Activated CD4-positive, alpha-beta memory T cell treated with anti-CD3 and anti-CD28 coated beads for 36 hours (primary cell): Measurements from ENCODE around the gene CADPS2. TPM values are rescaled to one million over a fixed set of nuclear protein-coding genes. Genes with fewer than 3 reads are reported as not detected.
"Not testable (repeated sequence)": the region's sequence is repeated elsewhere in the genome, so short reads cannot be mapped to it uniquely, and the experiment has no call there.

Source experiments
- CTCF ChIA-PET: fragments of 350-600 bp; sonication (Branson Sonifier 250); formaldehyde crosslinking; loops from one replicate; lab custom pipeline; 2021; ENCODE audit warnings: antibody characterized with exemption, inconsistent platforms; lab: Charles Lee
- POLR2A ChIA-PET: fragments of 350-600 bp; sonication (Branson Sonifier 250); formaldehyde crosslinking; loops from one replicate; lab custom pipeline; 2021; ENCODE audit warnings: antibody characterized with exemption; lab: Charles Lee
- DNase-seq: peaks from one replicate; pipeline ENCODE4 v3.0.0-alpha.2; 2020
- H3K27ac Mint-ChIP-seq: one replicate; pipeline ENCODE4 v1.8.0; 2021; ENCODE audit warnings: mixed read lengths
- H3K27me3 Mint-ChIP-seq: one replicate; pipeline ENCODE4 v1.8.0; 2021; ENCODE audit warnings: mixed read lengths
- H3K36me3 Mint-ChIP-seq: one replicate; pipeline ENCODE4 v1.8.0; 2021; ENCODE audit warnings: mixed read lengths
- H3K4me1 Mint-ChIP-seq: one replicate; pipeline ENCODE4 v1.8.0; 2021; ENCODE audit warnings: low read depth, mixed read lengths
- H3K4me3 Mint-ChIP-seq: one replicate; pipeline ENCODE4 v1.8.0; 2021; ENCODE audit warnings: mild to moderate bottlenecking, mixed read lengths
- H3K9me3 Mint-ChIP-seq: one replicate; pipeline ENCODE4 v1.8.0; 2021; ENCODE audit warnings: mixed read lengths
- intact Hi-C: fragments of 100-400 bp; cut with micrococcal nuclease; formaldehyde crosslinking; loops from one replicate; pipeline ENCODE4 v1.15.1; 2023
- total RNA-seq, 2 experiments: library from RNA; stranded (reverse); gene quantifications; one replicate each; pipeline ENCODE4 v1.2.3, GENCODE V29; 2021

The CADPS2 gene
- total RNA-seq, 2 experiments from 2014 or later: not detected

DNA sequence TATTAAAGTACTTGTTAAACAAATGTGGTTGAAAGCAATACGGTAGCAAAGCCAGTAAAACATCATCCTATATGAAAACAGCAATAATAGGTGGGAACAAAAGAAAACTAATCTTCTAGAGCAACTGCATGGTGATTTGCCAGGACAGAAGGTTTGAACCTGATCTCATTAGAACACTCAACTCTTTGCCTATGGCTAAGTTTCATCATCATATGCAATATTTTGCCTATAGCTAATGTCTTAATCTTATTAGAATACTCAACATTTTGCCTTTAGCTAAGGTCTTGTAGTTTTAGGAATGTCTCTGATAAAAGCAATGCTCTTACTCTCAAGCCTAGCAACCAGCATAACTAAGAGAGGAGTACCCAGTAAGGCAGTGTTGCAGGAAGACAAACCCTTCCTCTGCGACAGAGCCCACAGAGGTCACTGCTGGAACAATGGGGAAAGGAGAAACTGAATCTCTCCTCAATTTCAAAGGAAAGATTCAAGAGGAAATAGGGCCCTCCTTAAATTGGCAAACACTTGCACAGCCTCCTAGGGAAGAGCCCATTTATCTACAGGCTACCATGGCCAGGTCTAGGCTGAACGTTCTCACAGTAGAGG is 38.3 kb downstream of the CADPS2 start:
- POLR2A ChIA-PET: no interaction called here
- Mint-ChIP-seq H3K9me3 (no peaks in the 10 kb centered on the region), H3K27me3 (no peaks in the 10 kb centered on the region), H3K36me3 (no peaks in the 10 kb centered on the region), H3K4me1 (no peaks in the 10 kb centered on the region), H3K4me3 (no peak overlapping the region), H3K27ac (no peak overlapping the region)
- intact Hi-C loops: no loop called here
- DNase-seq: no peak
- CTCF ChIA-PET: no interaction called here

DNA sequence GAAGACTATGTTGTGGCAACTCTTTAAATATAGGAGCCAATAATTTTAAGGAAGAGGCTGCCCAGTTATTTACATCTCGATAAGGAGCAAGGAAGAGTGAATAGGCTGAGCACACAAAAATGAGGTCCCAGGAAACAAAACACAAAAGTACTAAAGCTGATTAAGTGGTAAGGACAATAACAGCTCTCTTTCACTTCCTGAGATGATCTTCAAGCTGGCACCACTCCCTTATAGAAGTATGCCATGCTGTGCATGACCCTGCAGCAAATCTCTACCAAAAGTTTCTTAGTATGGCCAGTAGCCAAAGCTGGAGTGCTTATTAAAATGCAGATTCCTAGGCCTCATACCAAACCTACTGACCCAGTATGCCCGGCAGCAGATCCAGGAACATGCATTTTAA is 39.7 kb downstream of the CADPS2 start:
- no peak for DNase-seq
- intact Hi-C loops: no loop called here
- H3K9me3 Mint-ChIP-seq: no peaks in the 10 kb centered on the region
- H3K27ac Mint-ChIP-seq: no peak overlapping the region
- no peak overlapping the region for H3K4me3 Mint-ChIP-seq
- ChIA-PET POLR2A (no interaction called here), CTCF (no interaction called here)
- H3K36me3 Mint-ChIP-seq: no peaks in the 10 kb centered on the region
- no peaks in the 10 kb centered on the region for H3K4me1 Mint-ChIP-seq
- H3K27me3 Mint-ChIP-seq: no peaks in the 10 kb centered on the region

DNA sequence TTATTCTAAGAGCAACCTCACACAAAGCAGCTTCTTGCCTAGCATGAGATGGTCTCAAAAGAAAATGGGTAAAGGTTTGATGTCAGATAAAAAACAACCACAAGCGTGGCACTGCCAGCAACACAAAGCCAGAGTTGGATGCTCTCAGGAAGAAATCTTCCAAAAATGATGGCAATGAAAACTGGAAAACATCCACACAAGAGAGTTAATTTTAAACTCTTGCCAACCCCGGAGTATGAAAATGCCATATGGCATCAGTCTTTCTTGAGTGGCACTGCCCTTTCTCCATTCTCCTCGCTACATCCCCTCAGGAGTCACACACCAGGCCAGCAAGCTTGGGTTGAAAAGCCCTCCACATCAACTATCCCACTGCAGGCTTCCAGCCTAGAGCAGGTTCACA is 41.0 kb downstream of the CADPS2 start:
- no peaks in the 10 kb centered on the region for H3K36me3 Mint-ChIP-seq
- H3K9me3 Mint-ChIP-seq: no peaks in the 10 kb centered on the region
- H3K27ac Mint-ChIP-seq: no peak overlapping the region
- H3K4me3 Mint-ChIP-seq: no peak overlapping the region
- no peaks in the 10 kb centered on the region for H3K4me1 Mint-ChIP-seq
- DNase-seq: no peak
- H3K27me3 Mint-ChIP-seq: no peaks in the 10 kb centered on the region
- CTCF ChIA-PET: no interaction called here
- intact Hi-C loops: no loop called here
- POLR2A ChIA-PET: no interaction called here

DNA sequence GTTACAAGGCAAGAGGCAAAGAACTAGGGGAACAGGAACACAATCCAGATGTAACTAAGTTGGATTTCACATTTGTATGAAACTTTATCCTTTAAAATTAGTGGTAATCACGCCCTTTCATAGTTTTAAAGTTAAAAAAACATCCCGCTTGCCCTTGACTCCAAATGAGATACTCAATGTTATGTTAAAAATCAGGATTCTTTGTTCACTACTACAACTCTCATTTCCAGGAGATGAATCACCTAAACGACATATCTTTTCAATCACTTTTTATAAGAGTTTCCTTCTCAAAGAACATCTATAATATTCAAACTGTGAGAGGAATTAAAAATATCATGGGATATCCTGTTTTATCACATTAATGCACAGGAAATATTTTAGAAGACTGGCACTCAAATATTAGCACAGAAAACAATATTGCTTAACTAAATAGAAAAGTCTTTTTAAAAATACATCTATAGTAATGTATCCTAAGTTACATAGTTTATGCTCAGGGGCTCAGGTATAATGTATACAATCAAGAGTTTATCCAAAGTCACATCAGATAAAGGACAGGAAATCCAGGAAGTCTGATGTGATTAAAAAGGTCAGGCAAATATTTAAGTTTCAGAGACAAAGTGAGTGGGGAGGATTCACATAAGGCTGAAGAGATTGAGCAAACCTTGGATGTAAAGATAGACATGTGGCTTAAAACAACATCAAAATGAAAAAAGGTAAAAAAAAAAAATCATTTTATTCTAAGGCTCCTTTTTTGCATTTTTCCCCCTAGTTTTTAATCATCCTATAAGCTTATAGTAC is 41.9 kb downstream of the CADPS2 start:
- H3K27ac Mint-ChIP-seq: no peak overlapping the region
- no peaks in the 10 kb centered on the region for H3K27me3 Mint-ChIP-seq
- no peaks in the 10 kb centered on the region for H3K36me3 Mint-ChIP-seq
- CTCF ChIA-PET: no interaction called here
- no peak overlapping the region for H3K4me3 Mint-ChIP-seq
- H3K9me3 Mint-ChIP-seq: no peaks in the 10 kb centered on the region
- intact Hi-C loops: no loop called here
- no peaks in the 10 kb centered on the region for H3K4me1 Mint-ChIP-seq
- POLR2A ChIA-PET: no interaction called here
- DNase-seq: no peak

- H3K9me3 Mint-ChIP-seq: no peaks in the 10 kb centered on the region
- no peak overlapping the region for H3K4me3 Mint-ChIP-seq
- no peaks in the 10 kb centered on the region for H3K36me3 Mint-ChIP-seq
- ChIA-PET POLR2A (no interaction called here), CTCF (no interaction called here)
- H3K27me3 Mint-ChIP-seq: no peaks in the 10 kb centered on the region
- H3K27ac Mint-ChIP-seq: no peak overlapping the region
- no peak for DNase-seq
- intact Hi-C loops: no loop called here
- H3K4me1 Mint-ChIP-seq: no peaks in the 10 kb centered on the region
Observed at GRCh38 chr7:122842971-122843370, 43.3 kb downstream of the CADPS2 start.

- H3K27me3 Mint-ChIP-seq, H3K27ac Mint-ChIP-seq, DNase-seq, H3K4me3 Mint-ChIP-seq, H3K4me1 Mint-ChIP-seq, POLR2A ChIA-PET, H3K9me3 Mint-ChIP-seq, H3K36me3 Mint-ChIP-seq, intact Hi-C loops, CTCF ChIA-PET: not testable (repeated sequence)
Observed at GRCh38 chr7:122836286-122836685, 50.0 kb downstream of the CADPS2 start.

DNA sequence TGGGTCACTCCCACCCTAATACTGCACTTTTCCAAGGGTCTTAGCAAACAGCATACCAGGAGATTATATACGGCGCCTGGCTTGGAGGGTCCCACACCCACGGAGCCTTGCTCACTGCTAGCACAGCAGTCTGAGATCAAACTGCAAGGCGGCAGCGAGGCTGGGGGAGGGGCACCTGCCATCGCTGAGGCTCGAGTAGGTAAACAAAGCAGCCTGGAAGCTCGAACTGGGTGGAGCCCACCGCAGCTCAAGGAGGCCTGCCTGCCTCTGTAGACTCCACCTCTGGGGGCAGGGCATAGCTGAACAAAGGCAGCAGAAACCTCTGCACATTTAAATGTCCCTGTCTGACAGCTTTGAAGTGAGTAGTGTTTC is 51.7 kb downstream of the CADPS2 start:
- H3K27me3 Mint-ChIP-seq, H3K4me1 Mint-ChIP-seq, CTCF ChIA-PET, H3K9me3 Mint-ChIP-seq, POLR2A ChIA-PET, intact Hi-C loops, DNase-seq, H3K4me3 Mint-ChIP-seq, H3K36me3 Mint-ChIP-seq, H3K27ac Mint-ChIP-seq: not testable (repeated sequence)

- ChIA-PET CTCF (no interaction called here), POLR2A (no interaction called here)
- intact Hi-C loops: no loop called here
- H3K4me1 Mint-ChIP-seq: no peaks in the 10 kb centered on the region
- no peak overlapping the region for H3K27ac Mint-ChIP-seq
- peaks cover 7% of the 10 kb centered on the region for H3K9me3 Mint-ChIP-seq
- H3K4me3 Mint-ChIP-seq: no peak overlapping the region
- no peaks in the 10 kb centered on the region for H3K36me3 Mint-ChIP-seq
- DNase-seq: no peak
- H3K27me3 Mint-ChIP-seq: no peaks in the 10 kb centered on the region
Observed at GRCh38 chr7:122833888-122834570, 52.2 kb downstream of the CADPS2 start.

GRCh38 chr7:122831436-122831835 is 54.8 kb downstream of the CADPS2 start:
- H3K27me3 Mint-ChIP-seq: no peaks in the 10 kb centered on the region
- H3K36me3 Mint-ChIP-seq: no peaks in the 10 kb centered on the region
- H3K9me3 Mint-ChIP-seq: peaks cover 9% of the 10 kb centered on the region
- ChIA-PET CTCF (no interaction called here), POLR2A (no interaction called here)
- no peak for DNase-seq
- no peak overlapping the region for H3K4me3 Mint-ChIP-seq
- no peaks in the 10 kb centered on the region for H3K4me1 Mint-ChIP-seq
- intact Hi-C loops: no loop called here
- H3K27ac Mint-ChIP-seq: no peak overlapping the region

- intact Hi-C loops: no loop called here
- Mint-ChIP-seq H3K4me3 (no peak overlapping the region), H3K9me3 (peaks cover 7% of the 10 kb centered on the region), H3K27me3 (no peaks in the 10 kb centered on the region), H3K27ac (no peak overlapping the region), H3K4me1 (no peaks in the 10 kb centered on the region), H3K36me3 (no peaks in the 10 kb centered on the region)
- DNase-seq: no peak
- POLR2A ChIA-PET: no interaction called here
- CTCF ChIA-PET: no interaction called here
Observed at GRCh38 chr7:122829962-122830361, 56.3 kb downstream of the CADPS2 start.

DNA sequence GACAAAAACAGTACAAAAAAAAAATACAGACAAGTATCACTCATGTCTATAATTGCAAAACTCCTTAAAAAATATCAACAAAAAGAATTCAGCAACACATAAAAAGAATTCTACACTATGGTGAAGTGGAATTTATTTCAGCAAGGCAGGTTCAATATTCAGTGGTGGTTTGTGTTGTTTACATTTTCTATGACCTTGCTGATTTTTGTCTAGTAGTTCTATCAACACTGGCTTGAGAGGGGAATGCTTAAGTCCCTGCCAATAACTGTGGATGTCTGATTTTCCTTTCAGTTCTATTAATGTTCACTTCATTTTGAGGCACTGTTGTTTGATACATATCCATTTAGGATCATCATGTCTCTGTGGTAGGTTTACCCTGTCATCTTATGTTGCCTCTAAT is 58.5 kb downstream of the CADPS2 start:
- H3K27ac Mint-ChIP-seq: no peak overlapping the region
- intact Hi-C loops: no loop called here
- ChIA-PET CTCF (no interaction called here), POLR2A (no interaction called here)
- H3K9me3 Mint-ChIP-seq: peaks cover 7% of the 10 kb centered on the region
- no peak for DNase-seq
- no peaks in the 10 kb centered on the region for H3K4me1 Mint-ChIP-seq
- no peaks in the 10 kb centered on the region for H3K27me3 Mint-ChIP-seq
- no peaks in the 10 kb centered on the region for H3K36me3 Mint-ChIP-seq
- H3K4me3 Mint-ChIP-seq: no peak overlapping the region

GRCh38 chr7:122813845-122814244 is 72.4 kb downstream of the CADPS2 start:
- DNase-seq: no peak
- H3K4me1 Mint-ChIP-seq: no peaks in the 10 kb centered on the region
- intact Hi-C loops: no loop called here
- no peaks in the 10 kb centered on the region for H3K36me3 Mint-ChIP-seq
- no peak overlapping the region for H3K4me3 Mint-ChIP-seq
- no peak overlapping the region for H3K27ac Mint-ChIP-seq
- H3K9me3 Mint-ChIP-seq: peaks cover 9% of the 10 kb centered on the region
- CTCF ChIA-PET: no interaction called here
- POLR2A ChIA-PET: no interaction called here
- no peaks in the 10 kb centered on the region for H3K27me3 Mint-ChIP-seq

- intact Hi-C loops: no loop called here
- DNase-seq: no peak
- Mint-ChIP-seq H3K27ac (no peak overlapping the region), H3K36me3 (no peaks in the 10 kb centered on the region), H3K9me3 (no peaks in the 10 kb centered on the region), H3K4me3 (no peak overlapping the region), H3K4me1 (no peaks in the 10 kb centered on the region), H3K27me3 (no peaks in the 10 kb centered on the region)
- CTCF ChIA-PET: no interaction called here
- POLR2A ChIA-PET: no interaction called here
Observed at GRCh38 chr7:122803851-122804250, 82.4 kb downstream of the CADPS2 start.
